Measurements from ENCODE around the gene CDH18.

CDH18 gene

GRCh38 chr5:19660679-19661078 lies 327.3 kb downstream of the CDH18 start:
- Mint-ChIP-seq H3K4me3 (no peak overlapping the region), H3K36me3 (no peaks in the 10 kb centered on the region), H3K27me3 (no peaks in the 10 kb centered on the region), H3K4me1 (no peaks in the 10 kb centered on the region), H3K9me3 (peaks cover 3% of the 10 kb centered on the region), H3K27ac (no peak overlapping the region)
- ATAC-seq: no peak

GRCh38 chr5:19655627-19656026 lies 332.4 kb downstream of the CDH18 start:
- Mint-ChIP-seq H3K36me3 (no peaks in the 10 kb centered on the region), H3K9me3 (peaks cover 3% of the 10 kb centered on the region), H3K27me3 (no peaks in the 10 kb centered on the region), H3K4me1 (no peaks in the 10 kb centered on the region), H3K27ac (no peak overlapping the region), H3K4me3 (no peak overlapping the region)
- no peak for ATAC-seq

- ATAC-seq: no peak
- no peaks in the 10 kb centered on the region for H3K27me3 Mint-ChIP-seq
- no peaks in the 10 kb centered on the region for H3K4me1 Mint-ChIP-seq
- H3K27ac Mint-ChIP-seq: no peak overlapping the region
- no peaks in the 10 kb centered on the region for H3K36me3 Mint-ChIP-seq
- no peaks in the 10 kb centered on the region for H3K9me3 Mint-ChIP-seq
- no peak overlapping the region for H3K4me3 Mint-ChIP-seq
These were observed 349.5 kb downstream of the CDH18 start for GRCh38 chr5:19638461-19638860.

DNA sequence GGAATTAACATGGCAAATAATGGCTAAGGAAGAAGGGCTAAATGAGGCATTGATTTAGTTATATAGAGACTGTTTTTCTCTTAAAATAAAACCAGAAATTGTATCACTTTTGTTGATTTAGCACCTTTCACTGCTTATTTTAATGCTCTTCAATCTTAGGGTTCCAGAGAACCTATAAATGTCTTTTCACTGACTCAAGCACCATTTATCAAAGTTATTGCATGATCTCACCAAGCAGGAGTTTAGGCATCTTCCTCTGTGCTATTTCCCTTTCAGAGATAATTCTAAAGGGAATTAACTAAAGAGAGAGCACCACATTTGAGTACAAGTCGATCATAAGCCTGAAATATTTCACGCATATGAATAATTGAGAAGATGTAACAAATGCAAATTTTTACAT lies 357.1 kb downstream of the CDH18 start:
- no peak for ATAC-seq
- Mint-ChIP-seq H3K27ac (no peak overlapping the region), H3K4me1 (no peaks in the 10 kb centered on the region), H3K9me3 (peaks cover 3% of the 10 kb centered on the region), H3K36me3 (no peaks in the 10 kb centered on the region), H3K27me3 (no peaks in the 10 kb centered on the region), H3K4me3 (no peak overlapping the region)

GRCh38 chr5:19626211-19626610 lies 361.8 kb downstream of the CDH18 start:
- no peak overlapping the region for H3K4me3 Mint-ChIP-seq
- H3K27ac Mint-ChIP-seq: no peak overlapping the region
- no peaks in the 10 kb centered on the region for H3K27me3 Mint-ChIP-seq
- no peak for ATAC-seq
- H3K4me1 Mint-ChIP-seq: no peaks in the 10 kb centered on the region
- H3K9me3 Mint-ChIP-seq: peaks cover 3% of the 10 kb centered on the region
- no peaks in the 10 kb centered on the region for H3K36me3 Mint-ChIP-seq

- H3K27me3 Mint-ChIP-seq: no peaks in the 10 kb centered on the region
- ATAC-seq: no peak
- H3K36me3 Mint-ChIP-seq: no peaks in the 10 kb centered on the region
- H3K27ac Mint-ChIP-seq: no peak overlapping the region
- peaks cover 3% of the 10 kb centered on the region for H3K9me3 Mint-ChIP-seq
- H3K4me1 Mint-ChIP-seq: no peaks in the 10 kb centered on the region
- H3K4me3 Mint-ChIP-seq: no peak overlapping the region
These were observed 362.4 kb downstream of the CDH18 start for GRCh38 chr5:19625562-19625961.

- Mint-ChIP-seq H3K4me3 (no peak overlapping the region), H3K27me3 (no peaks in the 10 kb centered on the region), H3K27ac (no peak overlapping the region)
These were observed 368.4 kb downstream of the CDH18 start for GRCh38 chr5:19619571-19619970.

GRCh38 chr5:19616701-19617215 lies 371.2 kb downstream of the CDH18 start:
- Mint-ChIP-seq H3K36me3 (no peaks in the 10 kb centered on the region), H3K4me1 (no peaks in the 10 kb centered on the region), H3K4me3 (no peak overlapping the region), H3K27me3 (no peaks in the 10 kb centered on the region), H3K27ac (no peak overlapping the region), H3K9me3 (peaks cover 3% of the 10 kb centered on the region)
- ATAC-seq: no peak

More at GRCh38 chr5:19619571-19619970, 368.4 kb downstream of the CDH18 start:
- Mint-ChIP-seq H3K4me1 (no peaks in the 10 kb centered on the region), H3K36me3 (no peaks in the 10 kb centered on the region), H3K9me3 (peaks cover 3% of the 10 kb centered on the region)
- ATAC-seq: no peak

- no peaks in the 10 kb centered on the region for H3K36me3 Mint-ChIP-seq
- H3K9me3 Mint-ChIP-seq: peaks cover 3% of the 10 kb centered on the region
- no peak for ATAC-seq
- no peaks in the 10 kb centered on the region for H3K4me1 Mint-ChIP-seq
- H3K27ac Mint-ChIP-seq: no peak overlapping the region
- H3K27me3 Mint-ChIP-seq: no peaks in the 10 kb centered on the region
- no peak overlapping the region for H3K4me3 Mint-ChIP-seq
These were observed 372.3 kb downstream of the CDH18 start for GRCh38 chr5:19615661-19616060.

DNA sequence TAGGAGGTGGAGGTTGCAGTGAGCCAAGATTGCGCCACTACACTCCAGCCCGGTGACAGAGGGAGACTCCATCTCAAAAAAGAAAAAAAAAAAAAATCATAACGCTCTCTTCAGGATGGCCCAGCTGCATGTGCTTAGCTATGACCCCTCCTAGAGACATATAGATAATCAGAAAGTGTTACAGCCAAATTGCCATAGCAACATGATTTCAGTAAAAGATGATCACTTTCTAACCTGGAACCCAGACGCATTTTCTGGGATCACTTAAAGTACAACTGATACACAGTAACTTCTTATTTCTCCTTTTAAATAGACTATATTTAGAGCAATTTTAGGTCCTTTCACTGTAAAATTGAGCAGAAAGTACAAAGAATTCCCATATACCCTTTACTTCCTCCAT lies 372.9 kb downstream of the CDH18 start:
- no peak overlapping the region for H3K4me3 Mint-ChIP-seq
- ATAC-seq: no peak

DNA sequence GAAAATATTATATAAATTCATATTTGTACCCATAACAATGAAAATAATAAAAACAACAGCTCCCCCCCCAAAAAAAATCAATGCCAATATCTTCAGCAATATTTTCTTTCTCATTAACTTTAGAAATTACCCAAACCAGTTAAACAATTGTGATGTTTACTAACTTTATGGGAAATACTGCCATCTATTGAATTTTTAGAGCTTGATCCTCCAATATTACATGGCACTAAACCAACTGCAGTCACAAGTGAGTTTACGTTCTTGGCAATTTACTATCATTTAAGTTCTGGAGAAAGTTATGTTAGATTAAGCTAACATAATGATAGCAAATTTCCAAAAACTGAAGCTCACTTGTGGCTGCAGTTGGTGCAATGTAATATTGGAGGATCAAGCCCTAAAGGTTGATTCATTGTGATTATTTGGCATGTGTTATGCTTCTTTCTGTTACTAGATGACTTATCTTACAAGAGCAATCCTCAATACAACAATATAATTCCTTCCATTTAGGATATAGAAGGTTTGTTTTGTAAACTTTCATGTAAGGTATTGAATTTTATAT lies 379.5 kb downstream of the CDH18 start:
- no peaks in the 10 kb centered on the region for H3K27me3 Mint-ChIP-seq
- no peaks in the 10 kb centered on the region for H3K4me1 Mint-ChIP-seq
- H3K4me3 Mint-ChIP-seq: no peak overlapping the region
- H3K9me3 Mint-ChIP-seq: no peaks in the 10 kb centered on the region
- H3K27ac Mint-ChIP-seq: no peak overlapping the region
- H3K36me3 Mint-ChIP-seq: no peaks in the 10 kb centered on the region
- ATAC-seq: no peak

More for the DNA sequence above, 372.9 kb downstream of the CDH18 start:
- H3K4me1 Mint-ChIP-seq: no peaks in the 10 kb centered on the region
- no peaks in the 10 kb centered on the region for H3K27me3 Mint-ChIP-seq
- no peaks in the 10 kb centered on the region for H3K9me3 Mint-ChIP-seq
- H3K27ac Mint-ChIP-seq: no peak overlapping the region
- H3K36me3 Mint-ChIP-seq: no peaks in the 10 kb centered on the region

GRCh38 chr5:19605846-19606407 lies 382.1 kb downstream of the CDH18 start:
- H3K27ac Mint-ChIP-seq: no peak overlapping the region
- no peaks in the 10 kb centered on the region for H3K27me3 Mint-ChIP-seq
- H3K36me3 Mint-ChIP-seq: no peaks in the 10 kb centered on the region
- no peaks in the 10 kb centered on the region for H3K4me1 Mint-ChIP-seq
- peaks cover 3% of the 10 kb centered on the region for H3K9me3 Mint-ChIP-seq
- H3K4me3 Mint-ChIP-seq: no peak overlapping the region
- ATAC-seq: no peak

DNA sequence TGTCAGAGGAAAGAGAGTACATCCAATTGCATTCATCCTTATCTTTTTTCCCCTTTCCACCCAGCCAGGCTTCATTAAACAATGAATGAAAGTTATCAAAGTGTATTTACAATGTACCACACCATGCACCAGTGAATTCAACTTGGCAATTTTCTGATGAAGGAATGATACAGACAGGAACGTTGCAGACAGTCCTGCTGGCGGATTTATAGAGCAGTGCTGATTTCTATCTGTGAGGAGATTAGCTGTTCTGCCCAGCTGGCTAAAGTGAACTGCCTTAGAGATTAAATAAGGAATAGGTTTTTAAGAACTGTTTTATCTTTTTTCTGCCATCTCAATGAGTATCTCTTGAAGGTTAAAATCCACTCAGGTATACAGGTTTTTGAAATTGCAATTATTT lies 403.9 kb downstream of the CDH18 start:
- no peak for ATAC-seq
- H3K9me3 Mint-ChIP-seq: peaks cover 6% of the 10 kb centered on the region
- no peak overlapping the region for H3K27ac Mint-ChIP-seq
- no peak overlapping the region for H3K4me3 Mint-ChIP-seq
- no peaks in the 10 kb centered on the region for H3K36me3 Mint-ChIP-seq
- no peaks in the 10 kb centered on the region for H3K27me3 Mint-ChIP-seq
- H3K4me1 Mint-ChIP-seq: no peaks in the 10 kb centered on the region

- H3K4me3 Mint-ChIP-seq: no peak overlapping the region
These were observed 410.1 kb downstream of the CDH18 start for GRCh38 chr5:19577882-19578281.

DNA sequence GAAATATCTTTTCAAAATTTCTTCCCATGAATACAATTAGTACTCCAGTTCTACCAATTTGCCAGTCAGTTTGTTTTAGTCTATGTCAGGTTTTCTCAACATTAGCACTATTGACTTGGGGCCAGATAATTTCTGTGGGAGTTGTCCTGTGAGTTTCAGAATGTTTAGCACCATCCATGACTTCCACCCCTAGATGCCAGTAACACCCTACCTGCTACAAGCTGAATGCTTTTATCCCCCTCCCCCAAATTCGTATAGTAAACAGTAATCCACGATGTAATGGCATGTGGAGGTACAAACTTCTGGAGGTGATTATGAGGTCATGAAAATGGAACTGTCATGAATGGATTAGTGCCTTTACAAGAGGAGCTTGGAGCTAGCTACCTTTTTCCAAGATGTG lies 420.0 kb downstream of the CDH18 start:
- Mint-ChIP-seq H3K27ac (no peak overlapping the region), H3K9me3 (peaks cover 10% of the 10 kb centered on the region), H3K36me3 (no peaks in the 10 kb centered on the region), H3K4me3 (no peak overlapping the region), H3K4me1 (no peaks in the 10 kb centered on the region), H3K27me3 (no peaks in the 10 kb centered on the region)
- no peak for ATAC-seq

More at GRCh38 chr5:19577882-19578281, 410.1 kb downstream of the CDH18 start:
- Mint-ChIP-seq H3K27ac (no peak overlapping the region), H3K9me3 (peaks cover 4% of the 10 kb centered on the region), H3K36me3 (no peaks in the 10 kb centered on the region), H3K27me3 (no peaks in the 10 kb centered on the region), H3K4me1 (no peaks in the 10 kb centered on the region)
- ATAC-seq: no peak

GRCh38 chr5:19565466-19565865 lies 422.5 kb downstream of the CDH18 start:
- H3K9me3 Mint-ChIP-seq: peaks cover 10% of the 10 kb centered on the region
- no peak for ATAC-seq
- H3K27ac Mint-ChIP-seq: no peak overlapping the region

More at GRCh38 chr5:19565466-19565865, 422.5 kb downstream of the CDH18 start:
- Mint-ChIP-seq H3K4me3 (no peak overlapping the region), H3K36me3 (no peaks in the 10 kb centered on the region), H3K27me3 (no peaks in the 10 kb centered on the region), H3K4me1 (no peaks in the 10 kb centered on the region)
